ENCODE data around the gene VDR. TPM values are rescaled to one million over a fixed set of nuclear protein-coding genes. Genes with fewer than 3 reads are reported as not detected.

VDR gene
- total RNA-seq, 1 experiment from 2014 or later = 9.5 TPM

DNA sequence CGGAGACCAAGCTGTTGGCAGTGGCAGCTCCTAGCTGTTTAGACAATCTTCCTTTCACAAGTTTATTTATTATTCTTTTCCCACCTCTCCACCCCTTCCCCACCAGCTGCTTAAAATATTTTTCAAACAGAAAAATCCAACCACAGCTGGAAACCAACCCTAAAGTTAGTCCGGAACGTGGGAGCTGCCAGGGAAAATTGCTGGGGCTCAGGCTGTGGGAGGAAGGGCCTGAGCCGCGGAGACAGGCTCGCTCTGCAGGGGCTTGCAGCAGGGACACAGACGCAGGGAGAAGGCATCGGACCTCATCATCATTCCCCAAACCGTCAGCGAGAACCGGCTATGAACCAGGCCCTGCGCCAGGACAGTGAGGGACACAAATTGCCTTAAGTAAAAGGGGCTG lies 42.5 kb upstream of the VDR start:
- Histone ChIP-seq H3K36me3 (ENCODE audit: control insufficient read depth in 1 of 2, insufficient read depth in 2 of 2, low read length in 2 of 2) (no peaks in the 10 kb centered on the region), H3K4me1 (ENCODE audit: control insufficient read depth in 1 of 2, insufficient read depth in 2 of 2, low read length in 2 of 2) (peaks cover 4 to 44% of the 10 kb centered on the region in 2 experiments; a peak in 3 of 4 replicates), H3K9ac (ENCODE audit: low read length) (no peak overlapping the region), H2AFZ (ENCODE audit: low read depth, low read length, poor library complexity, severe bottlenecking) (no peak overlapping the region), H3K4me2 (ENCODE audit: low read length) (no peak overlapping the region), H3K9me3 (ENCODE audit: control insufficient read depth in 1 of 2, insufficient read depth in 1 of 2, low read depth in 1 of 2, low read length in 2 of 2) (no peaks in the 10 kb centered on the region), H3K4me3 (replicated peaks in 1 of 2; ENCODE audit: low read depth in 1 of 2, low read length in 2 of 2) (no peak overlapping the region), H3K79me2 (ENCODE audit: insufficient read depth, low read length) (no peaks in the 10 kb centered on the region), H4K20me1 (ENCODE audit: insufficient read depth) (no peaks in the 10 kb centered on the region), H3K27me3 (ENCODE audit: insufficient read depth, low read length) (no peaks in the 10 kb centered on the region), H3K27ac (ENCODE audit: low read depth, low read length) (no peak overlapping the region), H3K9me2 (ENCODE audit: insufficient read depth) (no peaks in the 10 kb centered on the region)
- ATAC-seq (no peak), DNase-seq (ENCODE audit: low read depth, low spot score) (no peak)
- BruUV-seq (replicated peaks) = no TSS peak
- intact Hi-C loops (cut with micrococcal nuclease) = loop anchor here (10.0 kb wide), 1 partner anchor 217 kb away; no protein-coding TSS in a partner anchor
- RAD21 ChIA-PET (ENCODE audit: low non-redundant PET in 1 of 2, low total read pairs in 2 of 2, uncharacterized antibody in 2 of 2, unreplicated experiment in 2 of 2) = no interaction called here
- TF ChIP-seq, protein P1, sequence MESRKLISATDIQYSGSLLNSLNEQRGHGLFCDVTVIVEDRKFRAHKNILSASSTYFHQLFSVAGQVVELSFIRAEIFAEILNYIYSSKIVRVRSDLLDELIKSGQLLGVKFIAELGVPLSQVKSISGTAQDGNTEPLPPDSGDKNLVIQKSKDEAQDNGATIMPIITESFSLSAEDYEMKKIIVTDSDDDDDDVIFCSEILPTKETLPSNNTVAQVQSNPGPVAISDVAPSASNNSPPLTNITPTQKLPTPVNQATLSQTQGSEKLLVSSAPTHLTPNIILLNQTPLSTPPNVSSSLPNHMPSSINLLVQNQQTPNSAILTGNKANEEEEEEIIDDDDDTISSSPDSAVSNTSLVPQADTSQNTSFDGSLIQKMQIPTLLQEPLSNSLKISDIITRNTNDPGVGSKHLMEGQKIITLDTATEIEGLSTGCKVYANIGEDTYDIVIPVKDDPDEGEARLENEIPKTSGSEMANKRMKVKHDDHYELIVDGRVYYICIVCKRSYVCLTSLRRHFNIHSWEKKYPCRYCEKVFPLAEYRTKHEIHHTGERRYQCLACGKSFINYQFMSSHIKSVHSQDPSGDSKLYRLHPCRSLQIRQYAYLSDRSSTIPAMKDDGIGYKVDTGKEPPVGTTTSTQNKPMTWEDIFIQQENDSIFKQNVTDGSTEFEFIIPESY (IDR thresholded peaks at IDR 0.05; ENCODE audit: extremely low read depth, insufficient replicate concordance, low read length) = no peak
- TF ChIP-seq FOSL1 (IDR thresholded peaks at IDR 0.05; ENCODE audit: low read depth) = no peak
- TF ChIP-seq, protein P2, sequence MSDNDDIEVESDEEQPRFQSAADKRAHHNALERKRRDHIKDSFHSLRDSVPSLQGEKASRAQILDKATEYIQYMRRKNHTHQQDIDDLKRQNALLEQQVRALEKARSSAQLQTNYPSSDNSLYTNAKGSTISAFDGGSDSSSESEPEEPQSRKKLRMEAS (IDR thresholded peaks at IDR 0.05) = no peak
- no peak for TF ChIP-seq EZH2 (IDR thresholded peaks at IDR 0.05)
- TF ChIP-seq RAD21 (IDR thresholded peaks at IDR 0.05; ENCODE audit: low read depth) = no peak
- TF ChIP-seq POLR2AphosphoS5 (IDR thresholded peaks at IDR 0.05; ENCODE audit: low read depth, low read length) = no peak
- no peak for TF ChIP-seq SP1 (IDR thresholded peaks at IDR 0.05; ENCODE audit: low read depth)
- no peak for TF ChIP-seq ZNF274 (IDR thresholded peaks at IDR 0.05; ENCODE audit: low read depth, low read length)
- TF ChIP-seq ELF1 (IDR thresholded peaks at IDR 0.05; ENCODE audit: borderline replicate concordance, low read depth) = no peak
- TF ChIP-seq, protein P3, sequence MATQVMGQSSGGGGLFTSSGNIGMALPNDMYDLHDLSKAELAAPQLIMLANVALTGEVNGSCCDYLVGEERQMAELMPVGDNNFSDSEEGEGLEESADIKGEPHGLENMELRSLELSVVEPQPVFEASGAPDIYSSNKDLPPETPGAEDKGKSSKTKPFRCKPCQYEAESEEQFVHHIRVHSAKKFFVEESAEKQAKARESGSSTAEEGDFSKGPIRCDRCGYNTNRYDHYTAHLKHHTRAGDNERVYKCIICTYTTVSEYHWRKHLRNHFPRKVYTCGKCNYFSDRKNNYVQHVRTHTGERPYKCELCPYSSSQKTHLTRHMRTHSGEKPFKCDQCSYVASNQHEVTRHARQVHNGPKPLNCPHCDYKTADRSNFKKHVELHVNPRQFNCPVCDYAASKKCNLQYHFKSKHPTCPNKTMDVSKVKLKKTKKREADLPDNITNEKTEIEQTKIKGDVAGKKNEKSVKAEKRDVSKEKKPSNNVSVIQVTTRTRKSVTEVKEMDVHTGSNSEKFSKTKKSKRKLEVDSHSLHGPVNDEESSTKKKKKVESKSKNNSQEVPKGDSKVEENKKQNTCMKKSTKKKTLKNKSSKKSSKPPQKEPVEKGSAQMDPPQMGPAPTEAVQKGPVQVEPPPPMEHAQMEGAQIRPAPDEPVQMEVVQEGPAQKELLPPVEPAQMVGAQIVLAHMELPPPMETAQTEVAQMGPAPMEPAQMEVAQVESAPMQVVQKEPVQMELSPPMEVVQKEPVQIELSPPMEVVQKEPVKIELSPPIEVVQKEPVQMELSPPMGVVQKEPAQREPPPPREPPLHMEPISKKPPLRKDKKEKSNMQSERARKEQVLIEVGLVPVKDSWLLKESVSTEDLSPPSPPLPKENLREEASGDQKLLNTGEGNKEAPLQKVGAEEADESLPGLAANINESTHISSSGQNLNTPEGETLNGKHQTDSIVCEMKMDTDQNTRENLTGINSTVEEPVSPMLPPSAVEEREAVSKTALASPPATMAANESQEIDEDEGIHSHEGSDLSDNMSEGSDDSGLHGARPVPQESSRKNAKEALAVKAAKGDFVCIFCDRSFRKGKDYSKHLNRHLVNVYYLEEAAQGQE (IDR thresholded peaks at IDR 0.05; ENCODE audit: low read depth) = no peak
- no peak for TF ChIP-seq JUND (IDR thresholded peaks at IDR 0.05)
- TF ChIP-seq TCF7L2 (IDR thresholded peaks at IDR 0.05; ENCODE audit: borderline replicate concordance, extremely low read depth, insufficient read depth, insufficient read length) = no peak
- TF ChIP-seq EZH2phosphoT487 (IDR thresholded peaks at IDR 0.05; ENCODE audit: borderline replicate concordance) = no peak
- no peak for TF ChIP-seq SIN3A (IDR thresholded peaks at IDR 0.05; ENCODE audit: low read depth)
- TF ChIP-seq, protein P4, sequence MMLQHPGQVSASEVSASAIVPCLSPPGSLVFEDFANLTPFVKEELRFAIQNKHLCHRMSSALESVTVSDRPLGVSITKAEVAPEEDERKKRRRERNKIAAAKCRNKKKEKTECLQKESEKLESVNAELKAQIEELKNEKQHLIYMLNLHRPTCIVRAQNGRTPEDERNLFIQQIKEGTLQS (IDR thresholded peaks at IDR 0.05) = no peak
- TF ChIP-seq POLR2A (IDR thresholded peaks at IDR 0.05; ENCODE audit: borderline replicate concordance, extremely low read depth, insufficient read depth, insufficient read length) = no peak
- no peak for TF ChIP-seq YY1 (IDR thresholded peaks at IDR 0.05; ENCODE audit: extremely low read depth, insufficient replicate concordance, low read depth, low read length)
- no peak for TF ChIP-seq EGR1 (IDR thresholded peaks at IDR 0.05; ENCODE audit: low read depth)
- TF ChIP-seq, protein P5, sequence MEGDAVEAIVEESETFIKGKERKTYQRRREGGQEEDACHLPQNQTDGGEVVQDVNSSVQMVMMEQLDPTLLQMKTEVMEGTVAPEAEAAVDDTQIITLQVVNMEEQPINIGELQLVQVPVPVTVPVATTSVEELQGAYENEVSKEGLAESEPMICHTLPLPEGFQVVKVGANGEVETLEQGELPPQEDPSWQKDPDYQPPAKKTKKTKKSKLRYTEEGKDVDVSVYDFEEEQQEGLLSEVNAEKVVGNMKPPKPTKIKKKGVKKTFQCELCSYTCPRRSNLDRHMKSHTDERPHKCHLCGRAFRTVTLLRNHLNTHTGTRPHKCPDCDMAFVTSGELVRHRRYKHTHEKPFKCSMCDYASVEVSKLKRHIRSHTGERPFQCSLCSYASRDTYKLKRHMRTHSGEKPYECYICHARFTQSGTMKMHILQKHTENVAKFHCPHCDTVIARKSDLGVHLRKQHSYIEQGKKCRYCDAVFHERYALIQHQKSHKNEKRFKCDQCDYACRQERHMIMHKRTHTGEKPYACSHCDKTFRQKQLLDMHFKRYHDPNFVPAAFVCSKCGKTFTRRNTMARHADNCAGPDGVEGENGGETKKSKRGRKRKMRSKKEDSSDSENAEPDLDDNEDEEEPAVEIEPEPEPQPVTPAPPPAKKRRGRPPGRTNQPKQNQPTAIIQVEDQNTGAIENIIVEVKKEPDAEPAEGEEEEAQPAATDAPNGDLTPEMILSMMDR (IDR thresholded peaks at IDR 0.05 in 2 of 3, conservative IDR thresholded peaks at IDR 0.05 in 1 of 3; ENCODE audit: borderline replicate concordance in 1 of 3, insufficient read depth in 1 of 3, low read depth in 2 of 3, low read length in 2 of 3) = no peak
- TF ChIP-seq ZFX (IDR thresholded peaks at IDR 0.05) = no peak
- CTCF ChIA-PET = interaction anchor here (1.2 to 1.5 kb wide), 2 partner anchors 109 to 203 kb away, joined by 3 read pairs; no protein-coding TSS in a partner anchor
- POLR2A ChIA-PET = interaction anchor here (1.5 kb wide), 1 partner anchor 42 kb away, joined by 5 read pairs; the partner anchor contains the start of gene VDR

Data from HCT116 (cell line).